Mesenchymal stem cell (in vitro differentiated cells and primary cell): ENCODE results near the gene CLSTN3.
A peak's percentile ranks its signal among the peaks of the same experiment; 100 is the strongest.

Experiments used
- DNase-seq: peaks from one replicate; pipeline ENCODE4 v3.0.0-alpha.2; 2013
- H2AFZ ChIP-seq: one replicate; pipeline ENCODE4 v1.6.1; 2013; ENCODE audit warnings: low read depth, mild to moderate bottlenecking, control low read depth, inconsistent platforms, low read length, moderate library complexity
- H2AK5ac ChIP-seq: 2 replicates; pipeline ENCODE4 v1.6.1; 2013; ENCODE audit warnings: low read length, moderate library complexity, mild to moderate bottlenecking, inconsistent platforms; ENCODE audit not compliant: severe bottlenecking
- H2BK120ac ChIP-seq: one replicate; pipeline ENCODE4 v1.6.1; 2013; ENCODE audit warnings: low read depth, mild to moderate bottlenecking, inconsistent platforms, low read length, moderate library complexity
- H2BK12ac ChIP-seq, 2 experiments: one replicate each; pipeline ENCODE4 v1.6.1; 2013; ENCODE audit warnings: inconsistent platforms in 2 of 2, low read length in 2 of 2, mild to moderate bottlenecking in 2 of 2, moderate library complexity in 2 of 2, control low read depth in 1 of 2
- H2BK15ac ChIP-seq: one replicate; pipeline ENCODE4 v1.6.1; 2013; ENCODE audit warnings: mild to moderate bottlenecking, low read depth, inconsistent platforms; ENCODE audit not compliant: poor library complexity, severe bottlenecking
- H2BK5ac ChIP-seq: 2 replicates; pipeline ENCODE4 v1.6.1; 2013; ENCODE audit warnings: low read depth, mild to moderate bottlenecking, low read length, control low read depth, inconsistent platforms; ENCODE audit not compliant: poor library complexity, severe bottlenecking
- H3K14ac ChIP-seq, 2 experiments: one replicate each; pipeline ENCODE4 v1.6.1; 2013; ENCODE audit warnings: inconsistent platforms in 2 of 2, low read length in 2 of 2, control low read depth in 1 of 2, mild to moderate bottlenecking in 1 of 2, moderate library complexity in 1 of 2
- H3K18ac ChIP-seq, 2 experiments: one replicate each; pipeline ENCODE4 v1.6.1; 2013; ENCODE audit warnings: inconsistent platforms in 2 of 2, low read length in 2 of 2, control low read depth in 1 of 2, low read depth in 1 of 2, mild to moderate bottlenecking in 1 of 2
- H3K23ac ChIP-seq, 2 experiments: one replicate each; pipeline ENCODE4 v1.6.1; 2013; ENCODE audit warnings: inconsistent platforms in 2 of 2, low read length in 2 of 2, mild to moderate bottlenecking in 2 of 2, moderate library complexity in 2 of 2, control low read depth in 1 of 2
- H3K27ac ChIP-seq: 2 replicates; pipeline ENCODE4 v1.5.1; 2013; ENCODE audit warnings: mild to moderate bottlenecking, moderate library complexity, low read length, control low read depth, inconsistent platforms; ENCODE audit not compliant: poor library complexity, severe bottlenecking
- H3K27me3 ChIP-seq, 2 experiments: 2 replicates each; pipeline versions ENCODE4 v1.6.1 to v1.7.0; 2013; ENCODE audit warnings: low read length in 2 of 2, mild to moderate bottlenecking in 2 of 2, moderate library complexity in 2 of 2, control low read depth in 1 of 2, inconsistent platforms in 1 of 2; ENCODE audit not compliant: control insufficient read depth in 1 of 2, insufficient read depth in 1 of 2
- H3K36me3 ChIP-seq, 2 experiments: 2 replicates each; pipeline versions ENCODE4 v1.6.1 to v1.7.0; 2013; ENCODE audit warnings: low read length in 2 of 2, control low read depth in 1 of 2, inconsistent platforms in 1 of 2, low read depth in 1 of 2, mild to moderate bottlenecking in 1 of 2; ENCODE audit not compliant: insufficient read depth in 2 of 2, control insufficient read depth in 1 of 2
- H3K4ac ChIP-seq, 2 experiments: one replicate each; pipeline ENCODE4 v1.6.1; 2013; ENCODE audit warnings: inconsistent platforms in 2 of 2, low read length in 2 of 2, mild to moderate bottlenecking in 2 of 2, moderate library complexity in 2 of 2, control low read depth in 1 of 2, low read depth in 1 of 2
- H3K4me1 ChIP-seq: 2 replicates; pipeline ENCODE4 v1.6.1; 2013; ENCODE audit warnings: low read depth, low read length, control low read depth; ENCODE audit not compliant: control insufficient read depth, insufficient read depth
- H3K4me2 ChIP-seq: 2 replicates; pipeline ENCODE4 v1.6.1; 2013; ENCODE audit warnings: low read length, mild to moderate bottlenecking, inconsistent platforms; ENCODE audit not compliant: poor library complexity, severe bottlenecking
- H3K4me3 ChIP-seq, 2 experiments: 2 replicates each; pipeline versions ENCODE4 v1.5.1 to v1.7.0; 2013; ENCODE audit warnings: low read length in 2 of 2, mild to moderate bottlenecking in 2 of 2, control low read depth in 1 of 2, low read depth in 1 of 2; ENCODE audit not compliant: insufficient read depth in 1 of 2
- H3K79me1 ChIP-seq: replicated peaks from 2 replicates; pipeline ENCODE4 v1.6.1; 2013; ENCODE audit warnings: mild to moderate bottlenecking, control low read depth, low read length, inconsistent platforms; ENCODE audit not compliant: poor library complexity, severe bottlenecking
- H3K9ac ChIP-seq: 2 replicates; pipeline ENCODE4 v1.7.0; 2013; ENCODE audit warnings: mild to moderate bottlenecking, low read length, moderate library complexity
- H3K9me3 ChIP-seq: 2 replicates; pipeline ENCODE4 v1.7.0; 2013; ENCODE audit warnings: mild to moderate bottlenecking, low read length; ENCODE audit not compliant: control insufficient read depth
- H4K8ac ChIP-seq: one replicate; pipeline ENCODE4 v1.6.1; 2013; ENCODE audit warnings: inconsistent platforms, mild to moderate bottlenecking, low read length, moderate library complexity
- H4K91ac ChIP-seq: one replicate; pipeline ENCODE4 v1.6.1; 2013; ENCODE audit warnings: mild to moderate bottlenecking, low read length, inconsistent platforms
- WGBS: methylation state at CpG from one replicate; pipeline ENCODE4 v1.1.7; 2013; ENCODE audit warnings: mixed read lengths; 5-methylcytosine and 5-hydroxymethylcytosine counted together

Gene CLSTN3

DNA sequence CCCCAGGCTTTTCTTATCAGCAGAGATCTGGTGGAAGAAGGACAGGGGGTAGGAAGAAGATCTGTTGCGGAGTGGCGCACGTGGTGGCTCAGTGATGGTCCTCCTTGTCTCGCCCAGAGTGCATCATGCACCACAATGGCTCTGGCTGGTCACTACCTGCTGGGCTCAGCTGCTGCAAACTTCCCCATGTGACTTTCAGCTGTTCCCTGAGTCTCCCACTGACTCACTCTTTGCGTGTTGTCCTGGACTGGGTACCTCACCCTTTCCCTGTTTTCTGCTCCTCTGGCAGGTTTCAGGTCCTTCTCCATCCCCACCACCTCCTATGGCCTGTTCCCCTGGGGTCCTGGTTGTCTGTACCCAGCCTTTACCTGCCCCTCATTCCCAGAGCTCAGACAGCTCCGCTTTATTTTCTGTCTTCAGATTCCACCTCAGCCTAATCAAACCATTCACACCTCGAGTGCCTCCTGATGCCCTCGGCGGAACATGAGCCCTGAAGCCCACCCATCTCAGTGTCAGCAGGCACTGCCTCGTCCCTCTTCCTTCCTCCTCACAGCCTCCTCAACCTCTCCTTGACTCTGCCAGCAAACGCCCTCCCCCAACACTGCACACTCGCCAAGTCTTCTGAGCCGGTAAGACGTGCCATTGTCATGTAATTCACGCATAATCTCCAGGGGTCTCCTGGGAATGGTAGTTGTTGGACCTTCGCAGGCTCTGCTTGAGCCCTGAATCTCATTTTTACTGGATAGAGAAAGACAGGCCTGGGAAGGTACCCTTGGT is 39.8 kb upstream of the CLSTN3 start:
- Histone ChIP-seq H3K27ac (no peak overlapping the region), H3K4me1 (peaks cover 8% of the 10 kb centered on the region), H3K4ac (no peak overlapping the region), H2BK5ac (no peak overlapping the region), H2AK5ac (no peak overlapping the region), H3K4me3 (peak overlapping the region in 1 of 2 experiments; percentile 92), H4K91ac (no peak overlapping the region), H2AFZ (no peak overlapping the region), H3K14ac (peak overlapping the region in 1 of 2 experiments; percentile 0), H2BK12ac (peak overlapping the region in 1 of 2 experiments; percentile 12), H2BK120ac (no peak overlapping the region), H3K79me1 (no peaks in the 10 kb centered on the region), H3K4me2 (no peak overlapping the region), H3K23ac (no peak overlapping the region), H2BK15ac (no peak overlapping the region), H3K9ac (peak overlapping the region; percentile 93), H3K36me3 (peaks cover 0 to 51% of the 10 kb centered on the region in 2 experiments), H3K27me3 (peaks cover 0 to 5% of the 10 kb centered on the region in 2 experiments), H4K8ac (no peak overlapping the region), H3K18ac (peak overlapping the region in 1 of 2 experiments; percentile 7), H3K9me3 (no peaks in the 10 kb centered on the region)
- 74% methylated on average over 16 of the region's 16 CpGs for WGBS
- DNase-seq = peak; percentile 38

DNA sequence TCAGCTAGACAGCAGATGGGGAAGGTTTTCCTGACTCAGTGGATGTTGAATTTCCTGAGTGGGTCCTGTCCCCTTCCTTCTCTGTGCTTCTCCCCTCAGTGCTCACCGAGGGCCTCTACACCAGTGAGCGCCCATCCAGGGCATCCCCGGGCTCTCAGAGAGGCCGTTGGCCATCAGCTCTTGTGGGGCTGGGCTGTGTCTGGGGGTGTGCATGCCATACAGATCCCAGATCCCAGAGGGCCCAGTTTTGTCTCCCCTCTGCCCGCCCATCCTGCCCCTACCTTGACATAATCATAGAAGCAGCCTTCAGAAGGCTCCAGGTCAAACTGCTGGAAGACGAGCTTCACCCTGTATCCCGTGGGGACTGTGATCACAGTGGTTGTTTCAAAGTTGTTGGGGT is 39.0 kb upstream of the CLSTN3 start:
- Histone ChIP-seq H3K36me3 (peaks cover 0 to 44% of the 10 kb centered on the region in 2 experiments), H4K91ac (no peak overlapping the region), H3K79me1 (no peaks in the 10 kb centered on the region), H2BK12ac (peak overlapping the region; percentile 12 to 75), H3K23ac (no peak overlapping the region), H2BK15ac (no peak overlapping the region), H3K27me3 (peaks cover 0 to 5% of the 10 kb centered on the region in 2 experiments), H3K18ac (peak overlapping the region; percentile 34 to 62), H2AK5ac (peak overlapping the region; percentile 50), H3K4me1 (peaks cover 8% of the 10 kb centered on the region), H2BK5ac (no peak overlapping the region), H3K4ac (peak overlapping the region in 1 of 2 experiments; percentile 51), H3K14ac (no peak overlapping the region), H3K9me3 (no peaks in the 10 kb centered on the region), H3K27ac (no peak overlapping the region), H2BK120ac (peak overlapping the region; percentile 7), H3K9ac (peak overlapping the region; percentile 93), H2AFZ (no peak overlapping the region), H4K8ac (no peak overlapping the region), H3K4me2 (no peak overlapping the region), H3K4me3 (peak overlapping the region in 1 of 2 experiments; percentile 92)
- 91% methylated on average over 2 of the region's 7 CpGs for WGBS
- no peak for DNase-seq

DNA sequence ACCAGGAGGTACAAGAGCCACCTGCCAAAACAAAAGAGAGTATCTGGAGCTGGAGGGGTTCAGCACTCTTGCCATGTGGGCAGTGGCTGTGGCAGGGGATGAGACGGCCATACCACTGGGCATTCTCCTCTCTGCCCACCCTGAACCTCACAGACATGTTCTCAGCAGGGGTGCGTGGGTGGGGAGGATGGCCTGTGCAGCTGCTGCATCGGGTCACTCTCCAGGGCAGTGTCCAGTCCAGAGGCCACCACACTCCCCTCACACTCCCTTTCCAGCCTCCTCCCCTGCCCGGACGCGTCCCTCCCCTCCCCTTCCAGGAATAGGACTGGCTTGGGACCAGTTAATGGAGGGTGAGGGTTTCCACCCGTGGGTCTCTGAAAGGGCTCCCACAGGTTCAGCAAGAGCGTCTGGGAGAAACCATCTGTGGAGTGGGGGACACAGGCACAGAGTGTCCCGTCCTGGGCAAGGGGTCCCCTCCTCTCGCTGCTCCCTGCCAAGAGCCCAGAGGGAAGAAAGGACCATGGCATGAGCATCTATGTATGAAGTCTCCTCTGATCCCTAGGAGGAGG is 38.4 kb upstream of the CLSTN3 start:
- peak overlapping the region; percentile 48 for H2AFZ ChIP-seq
- peak overlapping the region; percentile 94 for H4K91ac ChIP-seq
- peak overlapping the region; percentile 93 for H3K9ac ChIP-seq
- H3K27ac ChIP-seq = no peak overlapping the region
- H2BK15ac ChIP-seq = peak overlapping the region; percentile 94
- peak overlapping the region in 1 of 2 experiments; percentile 84 for H3K14ac ChIP-seq
- no peak for DNase-seq
- peak overlapping the region; percentile 33 for H4K8ac ChIP-seq
- peak overlapping the region; percentile 62 to 87 for H3K18ac ChIP-seq
- WGBS = 85% methylated on average over 7 of the region's 10 CpGs
- no peaks in the 10 kb centered on the region for H3K9me3 ChIP-seq
- H3K79me1 ChIP-seq = no peaks in the 10 kb centered on the region
- no peak overlapping the region for H2BK5ac ChIP-seq
- peak overlapping the region; percentile 75 to 93 for H2BK12ac ChIP-seq
- H2AK5ac ChIP-seq = peak overlapping the region; percentile 50
- peaks cover 0 to 5% of the 10 kb centered on the region in 2 experiments for H3K27me3 ChIP-seq
- peaks cover 3 to 43% of the 10 kb centered on the region in 2 experiments for H3K36me3 ChIP-seq
- H2BK120ac ChIP-seq = peak overlapping the region; percentile 7
- no peak overlapping the region for H3K23ac ChIP-seq
- peak overlapping the region in 1 of 2 experiments; percentile 92 for H3K4me3 ChIP-seq
- peak overlapping the region; percentile 56 to 80 for H3K4ac ChIP-seq
- H3K4me2 ChIP-seq = no peak overlapping the region
- H3K4me1 ChIP-seq = peaks cover 8% of the 10 kb centered on the region
